Raji (cell line): ENCODE results near the gene P4HTM.
A peak's percentile ranks its signal among the peaks of the same experiment; 100 is the strongest.

Experiments
- POLR2A ChIP-seq: IDR thresholded peaks from 2 replicates; pipeline ENCODE4 v1.6.1; 2011; ENCODE audit warnings: low read depth, low read length, control low read depth; ENCODE audit not compliant: insufficient read depth

Gene P4HTM

GRCh38 chr3:49015072-49015471, 25.0 kb downstream of the P4HTM start:
- TF ChIP-seq POLR2A = no peak

- TF ChIP-seq POLR2A = no peak
These were observed 25.7 kb downstream of the P4HTM start for GRCh38 chr3:49015765-49016164.

- peak; percentile 9; the same call in 1 of the 2 replicates for TF ChIP-seq POLR2A
These were observed 26.6 kb downstream of the P4HTM start for GRCh38 chr3:49016414-49017228.

GRCh38 chr3:49017229-49017970, 27.4 kb downstream of the P4HTM start:
- no peak for TF ChIP-seq POLR2A

- peak; percentile 88 for TF ChIP-seq POLR2A
These were observed 28.1 kb downstream of the P4HTM start, which contains the start of gene DALRD3 for GRCh38 chr3:49017971-49018706. Gene DALRD3 (minus strand): TSS chr3:49018580. CDS start chr3:49018564, 16 bp downstream.

- no peak for TF ChIP-seq POLR2A
These were observed 28.6 kb downstream of the P4HTM start for GRCh38 chr3:49018707-49019006.

GRCh38 chr3:49019941-49020329, 29.9 kb downstream of the P4HTM start:
- no peak for TF ChIP-seq POLR2A

GRCh38 chr3:49020330-49021212, 30.5 kb downstream of the P4HTM start:
- TF ChIP-seq POLR2A = 0 out of 2 replicates have a peak, but pooled peaks have one; percentile 31

GRCh38 chr3:49021213-49021812, 31.3 kb downstream of the P4HTM start:
- peak; percentile 100 for TF ChIP-seq POLR2A

- TF ChIP-seq POLR2A = peak; percentile 98
These were observed 32.0 kb downstream of the P4HTM start, which contains the start of gene NDUFAF3 for GRCh38 chr3:49021813-49022687. Gene NDUFAF3 (plus strand): TSS chr3:49022121. CDS start chr3:49022145, 24 bp downstream.

GRCh38 chr3:49022688-49023171, 32.7 kb downstream of the P4HTM start:
- TF ChIP-seq POLR2A = no peak; the same call in 1 of the 2 replicates

- TF ChIP-seq POLR2A = 0 out of 2 replicates have a peak, but pooled peaks have one; percentile 18
These were observed 33.7 kb downstream of the P4HTM start for GRCh38 chr3:49023775-49024174.

GRCh38 chr3:49024449-49024848, 34.4 kb downstream of the P4HTM start:
- 0 out of 2 replicates have a peak, but pooled peaks have one; percentile 12 for TF ChIP-seq POLR2A
